ENCODE results near the gene DPYD.

The DPYD gene

DNA sequence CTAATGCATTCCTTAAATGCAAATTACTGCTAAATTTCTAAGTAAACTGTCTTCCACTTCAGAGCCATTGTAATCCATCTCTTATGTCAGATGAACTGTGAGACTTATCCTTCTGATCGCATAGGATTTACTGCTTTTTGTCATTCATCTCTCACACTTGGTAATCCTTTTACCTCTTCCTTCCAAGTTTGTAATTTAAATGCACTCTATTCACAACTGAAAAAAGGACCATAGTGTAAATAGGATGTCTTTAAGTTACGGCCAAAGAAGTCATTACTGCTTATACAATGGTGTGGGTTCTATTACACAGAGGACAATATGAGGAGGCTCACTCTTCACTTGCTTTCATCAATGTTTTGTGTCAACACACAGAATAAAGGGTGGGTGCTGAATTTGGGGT, 806.0 kb downstream of the DPYD start:
- H4K20me1 ChIP-seq (ENCODE audit: low read depth, low read length): no peaks in the 10 kb centered on the region
- H3K9ac ChIP-seq (ENCODE audit: low read length): no peak overlapping the region
- no peak overlapping the region for H3K4me2 ChIP-seq (ENCODE audit: low read depth, low read length, poor library complexity, severe bottlenecking)
- H3K79me2 ChIP-seq (ENCODE audit: insufficient read depth, low read length): no peaks in the 10 kb centered on the region
- TF ChIP-seq, protein P1, sequence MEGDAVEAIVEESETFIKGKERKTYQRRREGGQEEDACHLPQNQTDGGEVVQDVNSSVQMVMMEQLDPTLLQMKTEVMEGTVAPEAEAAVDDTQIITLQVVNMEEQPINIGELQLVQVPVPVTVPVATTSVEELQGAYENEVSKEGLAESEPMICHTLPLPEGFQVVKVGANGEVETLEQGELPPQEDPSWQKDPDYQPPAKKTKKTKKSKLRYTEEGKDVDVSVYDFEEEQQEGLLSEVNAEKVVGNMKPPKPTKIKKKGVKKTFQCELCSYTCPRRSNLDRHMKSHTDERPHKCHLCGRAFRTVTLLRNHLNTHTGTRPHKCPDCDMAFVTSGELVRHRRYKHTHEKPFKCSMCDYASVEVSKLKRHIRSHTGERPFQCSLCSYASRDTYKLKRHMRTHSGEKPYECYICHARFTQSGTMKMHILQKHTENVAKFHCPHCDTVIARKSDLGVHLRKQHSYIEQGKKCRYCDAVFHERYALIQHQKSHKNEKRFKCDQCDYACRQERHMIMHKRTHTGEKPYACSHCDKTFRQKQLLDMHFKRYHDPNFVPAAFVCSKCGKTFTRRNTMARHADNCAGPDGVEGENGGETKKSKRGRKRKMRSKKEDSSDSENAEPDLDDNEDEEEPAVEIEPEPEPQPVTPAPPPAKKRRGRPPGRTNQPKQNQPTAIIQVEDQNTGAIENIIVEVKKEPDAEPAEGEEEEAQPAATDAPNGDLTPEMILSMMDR (IDR thresholded peaks at IDR 0.05; ENCODE audit: insufficient read depth, low read length, poor library complexity, severe bottlenecking): no peak
- TF ChIP-seq EZH2phosphoT487 (conservative IDR thresholded peaks at IDR 0.05; ENCODE audit: low read length): no peak
- H3K9me2 ChIP-seq (replicated peaks; ENCODE audit: insufficient read depth, low read length): no peaks in the 10 kb centered on the region
- H3K36me3 ChIP-seq (ENCODE audit: low read length): no peaks in the 10 kb centered on the region
- no peaks in the 10 kb centered on the region for H3K9me3 ChIP-seq (ENCODE audit: insufficient read depth, low read length)
- no peak overlapping the region for H3K4me3 ChIP-seq (ENCODE audit: insufficient read depth, low read length, poor library complexity, severe bottlenecking)
- no peaks in the 10 kb centered on the region for H3F3A ChIP-seq (ENCODE audit: insufficient read depth)
- H3K27me3 ChIP-seq (ENCODE audit: low read length): no peaks in the 10 kb centered on the region
- no peak overlapping the region for H2AFZ ChIP-seq (ENCODE audit: low read depth, low read length, severe bottlenecking)
- no peak overlapping the region for H3K27ac ChIP-seq (ENCODE audit: low read depth, low read length)

DNA sequence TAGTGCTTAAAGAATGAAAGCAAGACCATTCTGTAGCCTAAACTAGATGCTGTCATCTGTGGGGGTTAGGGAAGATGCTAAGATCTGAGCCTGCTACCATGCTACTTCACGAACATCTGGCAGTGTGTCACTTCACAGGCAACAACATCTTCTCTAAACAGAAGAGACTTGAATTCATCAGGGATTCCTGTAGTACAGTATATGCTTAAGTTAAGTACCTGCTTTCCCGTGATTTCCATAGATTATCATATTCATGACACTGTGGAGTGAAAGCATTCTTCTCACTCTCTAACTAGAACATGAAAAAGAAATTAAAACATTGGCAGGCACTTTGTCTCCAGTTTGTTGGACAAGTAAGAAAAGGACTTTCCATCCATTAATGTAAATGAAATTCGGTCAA, 808.4 kb downstream of the DPYD start:
- Histone ChIP-seq H3K9me3 (ENCODE audit: insufficient read depth, low read length) (no peaks in the 10 kb centered on the region), H3F3A (ENCODE audit: insufficient read depth) (no peaks in the 10 kb centered on the region), H3K4me3 (ENCODE audit: insufficient read depth, low read length, poor library complexity, severe bottlenecking) (no peak overlapping the region), H3K27ac (ENCODE audit: low read depth, low read length) (no peak overlapping the region), H3K9ac (ENCODE audit: low read length) (no peak overlapping the region), H3K9me2 (replicated peaks; ENCODE audit: insufficient read depth, low read length) (no peaks in the 10 kb centered on the region), H3K4me2 (ENCODE audit: low read depth, low read length, poor library complexity, severe bottlenecking) (no peak overlapping the region), H3K79me2 (ENCODE audit: insufficient read depth, low read length) (no peaks in the 10 kb centered on the region), H3K36me3 (ENCODE audit: low read length) (no peaks in the 10 kb centered on the region), H3K27me3 (ENCODE audit: low read length) (no peaks in the 10 kb centered on the region), H2AFZ (ENCODE audit: low read depth, low read length, severe bottlenecking) (no peak overlapping the region), H4K20me1 (ENCODE audit: low read depth, low read length) (no peaks in the 10 kb centered on the region)
- TF ChIP-seq, protein P1 (IDR thresholded peaks at IDR 0.05; ENCODE audit: insufficient read depth, low read length, poor library complexity, severe bottlenecking): no peak
- TF ChIP-seq EZH2phosphoT487 (conservative IDR thresholded peaks at IDR 0.05; ENCODE audit: low read length): no peak

DNA sequence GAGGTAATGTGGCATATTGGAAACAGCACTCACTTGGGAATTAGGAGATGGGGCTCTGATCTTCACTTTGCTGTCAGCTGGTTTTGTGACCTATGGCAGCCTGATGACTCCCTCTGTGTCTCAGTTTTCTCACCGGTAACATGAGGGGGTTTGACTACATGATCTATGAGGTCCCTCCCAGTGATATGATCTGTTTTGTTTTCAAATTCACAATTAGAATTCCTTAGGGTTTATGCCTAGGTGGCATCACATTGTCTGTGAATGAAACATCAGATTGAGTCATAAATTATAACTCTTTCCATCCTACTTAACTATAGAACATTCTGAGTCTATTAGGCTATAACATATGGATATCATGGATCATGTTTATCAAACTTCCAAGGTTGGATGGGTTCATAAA, 812.7 kb downstream of the DPYD start:
- H2AFZ ChIP-seq (ENCODE audit: low read depth, low read length, severe bottlenecking): no peak overlapping the region
- H3K9me2 ChIP-seq (replicated peaks; ENCODE audit: insufficient read depth, low read length): no peaks in the 10 kb centered on the region
- H3K4me2 ChIP-seq (ENCODE audit: low read depth, low read length, poor library complexity, severe bottlenecking): no peak overlapping the region
- no peak overlapping the region for H3K9ac ChIP-seq (ENCODE audit: low read length)
- H4K20me1 ChIP-seq (ENCODE audit: low read depth, low read length): no peaks in the 10 kb centered on the region
- H3K27ac ChIP-seq (ENCODE audit: low read depth, low read length): no peak overlapping the region
- no peak overlapping the region for H3K4me3 ChIP-seq (ENCODE audit: insufficient read depth, low read length, poor library complexity, severe bottlenecking)
- TF ChIP-seq, protein P1 (IDR thresholded peaks at IDR 0.05; ENCODE audit: insufficient read depth, low read length, poor library complexity, severe bottlenecking): no peak
- TF ChIP-seq EZH2phosphoT487 (conservative IDR thresholded peaks at IDR 0.05; ENCODE audit: low read length): no peak
- no peaks in the 10 kb centered on the region for H3K27me3 ChIP-seq (ENCODE audit: low read length)
- H3K9me3 ChIP-seq (ENCODE audit: insufficient read depth, low read length): no peaks in the 10 kb centered on the region
- no peaks in the 10 kb centered on the region for H3K79me2 ChIP-seq (ENCODE audit: insufficient read depth, low read length)
- H3F3A ChIP-seq (ENCODE audit: insufficient read depth): no peaks in the 10 kb centered on the region
- H3K36me3 ChIP-seq (ENCODE audit: low read length): no peaks in the 10 kb centered on the region

All from SU-DHL-6 (cell line).